A549 (cell line): ENCODE measurements around the gene ARIH1.

Experiments
- CHD4 ChIP-seq: fragments of 200-600 bp; sonication (generic); IDR thresholded peaks from 2 replicates; pipeline ENCODE4 v1.6.1; 2016; ENCODE audit warnings: antibody characterized with exemption, mild to moderate bottlenecking, borderline replicate concordance
- HOXB13 ChIP-seq: fragments of 250-450 bp; sonication (Bioruptor Pico); IDR thresholded peaks from 2 replicates; pipeline ENCODE4 v1.5.0; 2020; ENCODE audit warnings: low read depth, mild to moderate bottlenecking, moderate library complexity

- TF ChIP-seq HOXB13 (CRISPR knock-in tag) (no peak), CHD4 (no peak)
These were observed 111.4 kb downstream of the ARIH1 start for GRCh38 chr15:72585476-72586058.
